KOPT-K1 (cell line): ENCODE data around the gene HHIPL1.

ENCODE experiments used
- H3K27ac ChIP-seq: fragments of 200-600 bp; sonication (generic); 2 replicates; pipeline ENCODE4 v1.5.1; 2016; ENCODE audit warnings: antibody characterized with exemption, mild to moderate bottlenecking, low read depth, low read length; ENCODE audit not compliant: poor library complexity, severe bottlenecking
- H3K36me3 ChIP-seq: fragments of 200-600 bp; sonication (generic); 2 replicates; pipeline ENCODE4 v1.5.1; 2017; ENCODE audit warnings: antibody characterized with exemption, mild to moderate bottlenecking, low read length, moderate library complexity; ENCODE audit not compliant: insufficient read depth
- H3K9me3 ChIP-seq: fragments of 200-600 bp; sonication (generic); 2 replicates; pipeline ENCODE4 v1.5.1; 2017; ENCODE audit warnings: antibody characterized with exemption, low read length, mild to moderate bottlenecking; ENCODE audit not compliant: insufficient read depth, poor library complexity, severe bottlenecking

HHIPL1 gene

GRCh38 chr14:99724939-99725773 lies 80.2 kb downstream of the HHIPL1 start:
- Histone ChIP-seq H3K9me3 (no peaks in the 10 kb centered on the region), H3K36me3 (no peaks in the 10 kb centered on the region), H3K27ac (no peak overlapping the region)

DNA sequence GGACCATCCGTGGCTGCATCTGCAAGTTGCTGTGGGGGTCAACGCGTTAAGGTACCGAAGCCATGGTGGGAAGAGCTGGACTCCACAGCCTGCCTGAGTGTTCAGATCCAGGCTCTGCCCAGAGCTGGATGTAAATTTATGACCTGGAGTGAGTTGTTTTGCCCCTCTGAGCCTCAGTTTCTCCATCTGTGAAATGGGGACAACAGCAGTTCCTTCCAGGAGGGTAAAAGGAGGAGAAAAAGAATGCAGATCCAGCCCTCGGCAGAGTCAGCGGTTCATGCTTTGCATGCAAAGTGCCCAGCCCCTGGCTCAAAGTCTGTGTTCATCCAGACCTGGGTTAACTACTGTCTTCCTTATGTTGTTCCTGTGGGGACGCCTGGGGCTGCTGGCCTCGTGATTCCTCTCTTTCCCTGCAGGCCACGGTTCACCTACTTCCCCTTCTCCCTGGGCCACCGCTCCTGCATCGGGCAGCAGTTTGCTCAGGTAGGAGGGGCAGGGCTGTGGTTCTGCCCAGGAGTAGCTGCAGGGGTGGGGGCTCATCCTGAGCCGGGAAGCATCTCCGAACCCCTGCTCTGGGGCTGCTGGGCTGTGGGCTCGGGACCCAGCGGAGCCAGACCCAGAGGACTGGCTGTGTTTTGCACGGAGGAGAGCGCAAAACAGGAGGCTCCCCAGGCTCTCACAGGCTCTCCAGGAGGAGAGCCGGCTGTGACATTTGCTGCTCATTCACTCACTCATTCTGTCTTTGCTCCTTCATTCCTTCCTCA lies 81.0 kb downstream of the HHIPL1 start:
- no peaks in the 10 kb centered on the region for H3K9me3 ChIP-seq
- H3K27ac ChIP-seq: no peak overlapping the region
- H3K36me3 ChIP-seq: no peaks in the 10 kb centered on the region

DNA sequence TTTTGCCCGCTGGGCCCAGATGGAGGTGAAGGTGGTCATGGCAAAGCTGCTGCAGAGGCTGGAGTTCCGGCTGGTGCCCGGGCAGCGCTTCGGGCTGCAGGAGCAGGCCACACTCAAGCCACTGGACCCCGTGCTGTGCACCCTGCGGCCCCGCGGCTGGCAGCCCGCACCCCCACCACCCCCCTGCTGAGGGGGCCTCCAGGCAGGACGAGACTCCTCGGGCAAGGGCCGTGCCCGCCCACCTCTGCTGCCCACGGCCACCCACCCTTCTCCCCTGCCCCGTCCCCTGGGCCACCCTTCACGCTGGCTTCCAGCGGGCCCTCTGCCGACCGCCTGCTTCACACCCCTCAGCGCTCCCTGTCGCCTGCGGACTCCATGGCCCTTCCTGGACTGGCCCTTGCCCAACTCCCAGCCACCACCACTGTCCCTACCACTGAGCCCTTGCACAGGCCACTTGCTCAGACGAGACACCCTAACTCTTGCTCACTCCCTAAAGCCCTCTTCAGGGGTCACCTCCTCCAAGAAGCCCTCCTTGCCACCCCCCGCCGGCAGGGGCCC lies 81.7 kb downstream of the HHIPL1 start:
- no peaks in the 10 kb centered on the region for H3K9me3 ChIP-seq
- H3K36me3 ChIP-seq: no peaks in the 10 kb centered on the region
- H3K27ac ChIP-seq: no peak overlapping the region

- Histone ChIP-seq H3K9me3 (no peaks in the 10 kb centered on the region), H3K27ac (no peak overlapping the region), H3K36me3 (no peaks in the 10 kb centered on the region)
Measured at GRCh38 chr14:99727096-99727870, 82.4 kb downstream of the HHIPL1 start.

- Histone ChIP-seq H3K27ac (no peak overlapping the region), H3K9me3 (no peaks in the 10 kb centered on the region), H3K36me3 (no peaks in the 10 kb centered on the region)
Measured at GRCh38 chr14:99728231-99728920, 83.4 kb downstream of the HHIPL1 start.

- Histone ChIP-seq H3K9me3 (no peaks in the 10 kb centered on the region), H3K27ac (no peak overlapping the region), H3K36me3 (no peaks in the 10 kb centered on the region)
Measured at GRCh38 chr14:99728981-99729451, 84.1 kb downstream of the HHIPL1 start.
